C1 segment of cervical spinal cord (tissue), 14 donors: Measurements from ENCODE around the gene MIDN.

Experiments used
- DNase-seq, 14 donors: peaks; one replicate each; lab custom pipeline; 2025; lab: John Stamatoyannopoulos, UW

MIDN gene

DNA sequence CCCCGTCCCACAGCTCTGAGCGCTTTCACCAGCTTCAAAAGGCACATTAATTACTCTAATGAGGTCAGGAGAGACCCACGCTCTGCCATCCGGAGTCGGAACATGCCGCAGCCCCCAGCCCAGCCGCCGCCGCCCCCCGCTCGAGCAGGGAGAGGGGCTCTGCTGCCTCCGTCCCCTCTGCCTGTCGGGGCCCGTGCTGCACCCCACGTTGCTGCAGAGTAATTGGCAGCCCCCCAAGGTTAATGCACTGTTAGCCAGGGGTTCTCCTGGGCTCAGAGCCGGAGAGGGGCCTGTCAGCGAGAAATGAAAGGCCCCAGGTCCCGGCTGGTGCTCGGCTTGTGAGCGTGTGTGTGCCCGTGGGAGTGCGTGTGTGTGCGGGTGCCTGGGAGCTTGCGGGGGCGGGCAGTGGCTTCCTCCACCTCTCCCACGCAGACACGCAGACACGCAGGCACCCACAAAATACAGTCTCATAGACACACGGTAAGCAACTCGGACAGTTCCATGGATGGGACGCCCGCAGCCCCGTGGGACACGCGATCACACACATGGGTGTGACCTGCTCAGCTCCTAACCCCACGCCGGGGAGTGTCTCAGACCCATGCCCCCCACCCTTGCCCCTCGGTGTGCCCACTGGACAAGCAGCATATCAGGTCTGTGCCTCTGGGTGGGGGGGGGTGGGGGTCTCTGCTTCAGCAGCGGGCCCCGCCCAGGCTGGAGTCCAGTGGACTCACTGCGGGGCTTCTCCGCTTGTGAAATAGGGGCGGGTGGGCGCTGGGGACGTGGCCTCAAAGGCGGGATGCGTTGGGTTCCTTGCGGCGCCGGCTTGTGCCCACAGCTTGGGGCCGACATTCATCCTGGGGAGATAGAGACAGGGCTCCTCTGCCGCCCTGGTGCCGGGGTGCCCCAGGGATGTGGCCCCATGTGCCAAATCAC lies 32.5 kb downstream of the MIDN start:
- no peak for DNase-seq

DNA sequence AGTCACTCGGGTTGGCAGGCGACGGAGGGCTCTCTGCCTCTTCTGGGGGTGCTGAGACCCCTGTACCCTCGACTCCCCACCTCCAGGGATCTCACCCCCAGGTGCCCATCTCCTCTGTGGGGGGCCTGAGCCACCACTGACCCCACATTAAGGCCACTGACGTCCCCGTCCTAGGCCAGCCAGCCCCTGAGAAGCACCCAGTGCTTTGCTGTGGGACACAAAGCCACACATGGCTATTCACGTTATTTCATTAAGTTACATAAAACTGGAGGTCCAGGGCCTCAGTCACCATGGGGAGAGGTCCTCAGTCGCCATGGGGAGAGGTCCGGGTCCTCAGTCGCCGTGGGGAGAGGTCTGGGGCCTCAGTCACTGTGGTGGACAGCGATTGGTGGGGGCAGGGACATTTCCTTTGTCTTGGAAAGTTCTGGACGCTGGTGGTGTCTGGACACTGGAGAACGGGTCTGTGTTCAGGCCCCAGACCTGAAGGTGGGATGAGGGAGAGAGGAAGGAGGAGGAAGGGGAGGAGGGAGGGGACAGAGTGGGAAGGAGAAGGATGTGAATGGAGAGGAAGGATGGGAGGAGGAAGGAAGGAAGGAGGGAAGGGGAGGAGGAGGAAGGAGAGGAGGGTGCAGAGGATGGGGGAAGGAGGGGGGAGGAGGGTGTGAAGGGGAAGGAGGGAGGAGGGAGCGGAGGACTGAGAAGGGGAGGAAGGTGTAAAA lies 33.3 kb downstream of the MIDN start:
- no peak for DNase-seq

GRCh38 chr19:1282588-1283206 lies 34.3 kb downstream of the MIDN start:
- no peak for DNase-seq

GRCh38 chr19:1283207-1283916 lies 35.0 kb downstream of the MIDN start:
- no peak for DNase-seq

- DNase-seq = no peak
Observed at GRCh38 chr19:1283917-1284292, 35.5 kb downstream of the MIDN start.

- no peak for DNase-seq
Observed at GRCh38 chr19:1284293-1284978, 36.1 kb downstream of the MIDN start.

GRCh38 chr19:1284979-1285736 lies 36.8 kb downstream of the MIDN start:
- DNase-seq = no peak

DNA sequence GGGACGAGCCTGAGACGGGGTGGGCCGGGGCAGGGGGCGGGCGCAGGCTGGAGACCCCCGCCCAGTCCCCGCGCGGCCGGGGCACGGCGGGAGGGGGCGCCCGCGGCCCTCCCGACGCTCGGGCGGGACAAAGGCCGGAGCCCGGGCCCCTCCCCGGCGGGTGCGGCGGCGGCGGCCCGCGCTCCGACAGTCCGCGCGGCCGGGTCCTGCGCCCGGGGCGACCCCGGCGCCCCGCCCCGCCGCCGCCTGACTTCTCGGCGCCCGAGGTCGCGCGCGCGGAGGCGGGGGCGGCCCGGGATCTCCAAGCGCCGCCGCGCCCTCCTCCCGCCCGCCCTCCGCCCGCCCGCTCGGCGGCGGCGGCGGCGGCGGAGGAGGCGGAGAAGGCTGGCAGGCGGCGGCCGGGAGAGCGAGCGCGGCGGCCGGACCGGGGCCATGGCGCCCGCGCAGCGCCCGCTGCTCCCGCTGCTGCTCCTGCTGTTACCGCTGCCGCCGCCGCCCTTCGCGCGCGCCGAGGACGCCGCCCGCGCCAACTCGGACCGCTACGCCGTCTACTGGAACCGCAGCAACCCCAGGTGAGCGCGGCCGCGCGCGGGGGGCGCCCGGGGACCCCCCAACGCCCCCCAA lies 37.5 kb downstream of the MIDN start, which contains the start of gene EFNA2:
TSS of gene EFNA2 (plus strand) at position 137 of the 624 bp plus-strand sequence. CDS start at position 433, 296 bp downstream.
- DNase-seq = no peak

- no peak for DNase-seq
Observed at GRCh38 chr19:1286487-1287353, 38.3 kb downstream of the MIDN start.

- DNase-seq = no peak
Observed at GRCh38 chr19:1287354-1288225, 39.2 kb downstream of the MIDN start.

DNA sequence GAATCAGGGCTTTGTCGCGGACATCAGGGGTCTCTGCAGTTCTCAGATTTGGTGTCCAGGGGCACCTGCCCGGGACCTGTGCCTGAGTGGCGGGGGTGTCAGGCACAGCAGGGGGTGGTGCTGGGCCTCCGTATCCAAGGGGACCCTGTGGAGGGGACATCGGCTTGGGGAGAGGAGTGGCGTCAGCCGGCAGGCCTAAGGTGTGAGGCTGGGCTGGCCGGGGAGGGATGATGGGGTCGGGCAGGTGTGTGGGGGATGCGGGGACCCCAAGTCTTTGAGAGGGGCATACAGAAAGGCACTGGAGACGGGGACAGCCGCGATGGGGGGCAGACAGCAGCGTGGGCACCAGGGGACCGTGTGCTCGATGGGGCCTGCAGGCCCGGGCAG lies 39.8 kb downstream of the MIDN start:
- DNase-seq = no peak

DNA sequence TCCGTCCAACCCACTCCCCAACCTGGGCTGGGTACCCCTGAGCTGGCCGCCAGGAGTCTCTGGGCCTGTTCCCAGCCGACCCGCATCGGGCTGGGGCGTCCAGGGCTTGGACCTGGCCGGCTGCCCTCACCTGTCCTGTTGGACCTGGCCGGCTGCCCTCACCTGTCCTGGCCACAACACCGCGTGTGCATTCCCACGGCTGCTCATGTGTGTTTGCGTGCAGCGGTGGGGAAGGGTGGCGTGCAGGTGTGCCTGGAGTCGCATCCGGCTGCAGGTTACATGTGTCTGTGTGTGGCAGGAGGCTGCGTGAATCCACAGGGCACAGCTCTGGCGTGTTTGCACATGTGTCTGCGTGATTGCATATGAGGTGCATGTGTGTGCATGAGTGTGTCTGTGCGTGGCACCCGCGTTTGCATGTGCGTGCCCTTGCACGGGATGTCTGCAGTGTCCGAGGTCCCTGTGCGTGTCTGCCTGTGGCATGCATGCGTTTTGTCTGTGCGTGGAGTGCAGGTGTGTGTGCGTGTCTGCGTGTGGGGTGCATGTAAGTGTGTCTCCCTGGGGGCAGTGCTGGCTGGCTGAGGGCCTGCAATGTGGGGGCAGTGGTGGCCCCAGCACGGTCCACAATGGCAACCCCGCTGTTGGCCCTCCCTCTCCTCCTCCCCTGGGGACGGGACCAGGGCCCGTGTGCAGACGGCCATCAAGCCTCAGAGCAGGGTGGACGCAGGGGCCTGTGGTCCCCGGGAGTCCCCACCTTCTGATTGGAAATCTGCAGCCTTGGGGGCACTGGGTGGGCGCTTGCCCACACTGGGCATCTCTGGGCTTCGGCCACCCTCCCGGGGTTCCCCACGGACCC lies 40.7 kb downstream of the MIDN start:
- DNase-seq = no peak

DNA sequence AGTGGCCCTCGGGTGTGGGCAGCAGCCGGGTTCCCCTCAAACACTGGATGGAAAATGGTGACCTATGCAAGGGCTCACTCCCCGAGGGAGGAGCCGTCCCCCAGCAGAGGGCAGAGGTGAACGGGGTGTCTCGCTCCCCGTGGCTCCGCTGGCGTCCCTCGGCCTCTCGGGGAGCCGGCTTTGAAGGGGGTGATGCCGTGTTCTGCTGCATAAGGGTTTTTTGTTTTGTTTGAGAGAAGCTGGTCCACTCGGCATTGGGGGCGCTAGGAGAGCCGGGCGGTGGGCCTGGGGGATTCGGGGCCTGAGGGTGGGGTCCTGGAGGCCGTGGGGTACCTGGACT lies 41.3 kb downstream of the MIDN start:
- DNase-seq = no peak

DNA sequence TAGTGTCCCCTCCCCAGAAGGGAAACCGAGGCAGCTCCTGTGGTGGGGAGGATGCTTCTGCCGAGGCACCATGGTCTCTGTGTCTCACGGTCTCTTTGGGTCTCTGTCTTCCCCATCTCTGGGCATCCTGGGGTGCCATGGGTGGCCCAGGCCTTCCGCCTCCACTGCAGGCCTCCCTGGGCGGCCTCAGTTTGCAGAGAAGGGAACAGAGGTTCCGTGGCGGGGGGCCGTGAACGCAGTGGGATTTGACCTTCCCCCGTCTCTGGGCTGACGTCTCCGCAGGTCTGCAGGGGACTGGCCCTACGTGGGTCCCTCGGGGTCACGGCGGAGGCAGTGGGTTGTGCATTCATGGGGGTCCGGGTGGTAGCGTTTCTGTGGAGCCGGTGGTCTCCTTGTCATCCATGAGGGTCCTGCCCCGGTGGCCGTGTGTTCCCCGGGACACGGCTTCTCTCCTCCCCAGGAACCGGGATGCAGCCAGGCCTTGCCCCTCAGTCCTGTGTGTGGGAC lies 41.9 kb downstream of the MIDN start:
- DNase-seq = no peak

DNA sequence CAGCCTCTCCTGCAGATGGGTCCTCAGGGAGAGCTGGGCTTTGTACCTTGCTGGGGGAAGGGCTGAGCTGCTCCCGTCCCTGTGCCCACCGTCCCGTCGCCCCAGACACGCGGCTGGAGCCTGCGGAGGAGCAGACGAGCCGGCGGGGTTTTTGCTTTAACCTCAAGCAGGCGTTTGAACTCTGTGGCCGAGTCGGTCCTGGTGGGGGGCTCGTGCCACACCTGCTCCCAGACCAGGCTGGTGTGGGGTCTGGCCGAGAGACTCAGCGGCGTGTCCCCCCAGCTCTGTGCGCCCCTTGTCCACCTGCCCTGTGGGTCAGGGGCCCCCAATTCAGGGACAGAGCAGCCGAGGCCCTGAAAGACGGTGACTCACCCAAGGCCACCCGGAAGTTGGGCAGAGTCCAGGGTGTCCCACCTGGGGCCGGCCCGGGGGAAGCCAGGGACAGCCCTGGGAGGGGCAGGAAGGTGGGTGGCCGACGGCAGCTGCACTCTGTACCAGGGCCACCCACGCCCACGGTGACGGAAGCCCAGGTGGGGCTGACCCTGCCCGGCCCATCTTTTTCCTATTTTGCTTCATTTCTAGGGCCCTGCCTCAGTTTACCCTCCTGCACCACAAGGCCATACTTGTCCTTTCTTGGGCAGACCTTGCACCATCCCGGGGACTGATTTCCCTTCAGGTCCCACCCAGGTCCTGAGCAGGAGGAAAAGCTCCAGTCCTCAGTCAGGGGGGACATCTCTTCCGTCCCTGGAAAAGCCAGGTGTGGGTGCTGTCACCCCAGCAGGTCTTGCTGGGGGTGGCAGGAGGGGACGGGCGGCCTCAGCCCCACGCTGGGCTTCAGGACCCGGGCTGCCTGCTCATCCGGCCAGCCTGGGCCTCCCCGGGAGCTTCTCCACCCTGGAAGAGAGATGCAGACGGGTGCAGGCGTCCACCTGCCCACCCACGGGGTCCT lies 42.6 kb downstream of the MIDN start:
- DNase-seq = no peak
